GM19023 (cell line): Measurements from ENCODE around the gene PPIA.

Source experiments
- ATAC-seq: cut with Tn5 transposase; IDR thresholded peaks from one replicate; pipeline ENCODE4 v1.9.1; 2021; ENCODE audit warnings: mild to moderate bottlenecking, moderate library complexity; ENCODE audit not compliant: unreplicated experiment

PPIA gene

GRCh38 chr7:44796504-44797328 lies at the start of gene PPIA:
Gene PPIA, plus strand, starts transcription at chr7:44796681. Its CDS starts 44 bp downstream, at chr7:44796725.
- peak; percentile 85 for ATAC-seq

DNA sequence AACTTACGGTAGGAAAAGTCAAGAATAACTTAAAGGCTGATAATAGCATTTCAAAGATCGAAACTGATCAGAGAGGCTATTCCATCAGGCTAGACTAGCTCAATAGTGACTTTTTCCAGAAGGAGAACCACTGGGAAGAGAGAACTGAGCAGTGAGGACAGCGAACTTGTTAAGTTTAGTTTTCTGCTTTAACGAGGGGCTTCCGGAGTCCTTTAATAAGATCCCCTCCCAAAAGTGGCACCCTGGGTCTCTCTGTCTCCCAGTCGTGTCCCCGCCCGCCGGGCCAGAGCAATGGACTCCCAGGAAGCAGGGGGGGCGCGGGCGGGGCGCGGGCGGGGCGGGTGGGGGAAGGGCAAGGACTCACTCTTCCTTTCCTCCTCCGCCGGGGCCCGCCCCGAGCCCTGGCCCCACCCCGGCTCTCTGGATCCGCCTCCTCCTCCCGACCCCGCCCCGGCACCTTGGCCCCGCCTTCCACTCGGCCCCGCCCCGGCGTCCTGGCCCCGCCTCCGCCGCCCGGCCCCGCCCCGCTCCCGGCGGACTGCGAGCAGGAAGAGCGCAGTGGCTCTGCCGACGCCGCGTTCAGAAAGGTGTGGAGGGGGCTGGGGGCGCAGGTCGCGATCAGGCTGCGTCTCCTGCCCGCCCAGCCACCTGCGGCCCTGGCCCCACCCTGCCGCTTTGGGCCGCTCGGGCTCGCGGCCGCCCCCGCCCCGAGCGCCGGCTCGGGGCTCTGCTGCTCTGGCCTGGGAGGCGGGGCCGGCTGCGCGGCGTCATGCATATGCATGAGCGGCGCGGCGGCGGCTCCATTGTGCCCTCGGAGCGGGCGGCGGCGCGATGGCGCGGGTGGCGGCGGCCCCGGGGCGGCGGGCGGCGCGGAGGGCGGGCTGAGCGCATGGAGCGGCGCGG lies 48.2 kb upstream of the PPIA start, which contains the start of gene ZMIZ2:
ZMIZ2 (plus strand) TSS at position 803 of the 903 bp plus-strand sequence. CDS start 7,403 bp downstream, outside the sequence.
- ATAC-seq: peak; percentile 70

- ATAC-seq: peak; percentile 23
Measured at GRCh38 chr7:44748948-44749731, 47.3 kb upstream of the PPIA start.

- no peak for ATAC-seq
Measured at GRCh38 chr7:44749992-44750391, 46.5 kb upstream of the PPIA start.

DNA sequence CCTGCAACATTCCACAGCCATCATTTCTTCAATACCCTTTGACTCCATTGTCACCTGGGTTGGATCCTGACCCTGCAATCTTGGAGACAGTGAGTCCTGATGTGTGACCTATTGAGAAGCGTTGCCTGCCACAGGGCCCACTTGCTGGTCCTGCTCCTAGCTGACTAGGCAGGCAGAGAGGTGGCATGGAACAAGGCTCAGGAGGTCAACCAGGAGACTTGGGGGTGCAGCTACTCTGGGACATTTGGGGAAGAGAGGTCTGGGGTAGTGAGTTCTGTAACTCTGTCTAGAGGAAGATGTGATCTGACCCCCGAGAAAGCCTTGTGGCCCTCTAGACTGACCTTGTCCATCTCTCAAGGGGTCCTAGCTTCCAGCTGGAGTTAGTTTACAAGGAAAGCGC lies 46.1 kb upstream of the PPIA start:
- ATAC-seq: no peak

GRCh38 chr7:44750921-44751571 lies 45.4 kb upstream of the PPIA start:
- peak; percentile 61 for ATAC-seq

DNA sequence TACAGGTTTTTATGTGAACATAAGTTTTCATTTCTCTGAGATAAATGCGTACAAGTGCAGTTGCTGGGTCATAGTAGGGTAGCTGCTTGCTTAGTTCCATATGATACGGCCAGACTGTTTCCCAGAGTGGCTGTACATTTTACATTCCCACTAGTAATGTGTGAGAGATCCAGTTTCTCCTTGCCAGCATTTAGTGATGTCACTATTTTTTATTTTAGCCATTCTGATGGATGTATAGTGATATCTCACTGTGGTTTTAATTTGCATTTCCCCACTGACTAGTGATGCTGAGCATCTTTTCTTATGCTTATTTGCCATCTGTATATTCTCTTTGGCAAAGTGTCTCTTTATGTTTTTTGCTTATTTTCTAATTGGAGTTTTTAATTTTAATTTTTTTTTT lies 43.7 kb upstream of the PPIA start:
- ATAC-seq: no peak

- no peak for ATAC-seq
Measured at GRCh38 chr7:44754802-44755697, 41.4 kb upstream of the PPIA start.

GRCh38 chr7:44755698-44756627 lies 40.5 kb upstream of the PPIA start:
- ATAC-seq: no peak

GRCh38 chr7:44756904-44757303 lies 39.6 kb upstream of the PPIA start:
- no peak for ATAC-seq

DNA sequence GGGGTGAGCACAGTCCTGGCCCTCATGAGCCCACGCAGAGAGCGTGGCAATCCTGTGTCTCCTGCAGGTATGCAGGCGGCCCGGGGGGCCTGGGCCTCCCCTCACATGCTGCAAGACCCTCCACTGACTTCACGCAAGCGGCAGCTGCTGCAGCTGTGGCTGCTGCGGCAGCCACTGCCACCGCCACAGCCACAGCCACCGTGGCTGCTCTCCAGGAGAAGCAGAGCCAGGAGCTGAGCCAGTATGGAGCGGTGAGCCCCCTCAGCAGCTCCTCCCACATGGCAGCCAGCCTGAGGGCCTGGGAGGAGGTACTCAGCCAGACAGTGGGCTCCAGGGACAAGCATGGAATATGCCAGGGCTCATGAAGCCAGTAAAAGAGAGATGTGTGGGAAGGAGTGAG lies 39.2 kb upstream of the PPIA start:
- ATAC-seq: no peak

DNA sequence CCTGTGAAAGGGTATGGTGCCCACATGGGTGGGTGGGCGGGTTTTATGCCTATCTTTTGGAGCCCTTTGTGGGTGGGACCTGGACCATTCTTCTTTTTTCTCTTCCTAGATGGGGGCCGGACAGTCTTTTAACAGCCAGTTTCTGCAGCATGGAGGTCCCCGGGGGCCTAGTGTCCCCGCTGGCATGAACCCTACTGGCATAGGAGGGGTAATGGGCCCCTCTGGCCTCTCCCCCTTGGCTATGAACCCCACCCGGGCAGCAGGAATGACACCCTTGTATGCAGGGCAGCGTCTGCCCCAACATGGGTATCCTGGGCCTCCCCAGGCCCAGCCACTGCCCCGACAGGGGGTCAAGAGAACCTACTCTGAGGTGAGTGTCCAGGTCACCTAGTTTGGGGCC lies 38.7 kb upstream of the PPIA start:
- no peak for ATAC-seq

DNA sequence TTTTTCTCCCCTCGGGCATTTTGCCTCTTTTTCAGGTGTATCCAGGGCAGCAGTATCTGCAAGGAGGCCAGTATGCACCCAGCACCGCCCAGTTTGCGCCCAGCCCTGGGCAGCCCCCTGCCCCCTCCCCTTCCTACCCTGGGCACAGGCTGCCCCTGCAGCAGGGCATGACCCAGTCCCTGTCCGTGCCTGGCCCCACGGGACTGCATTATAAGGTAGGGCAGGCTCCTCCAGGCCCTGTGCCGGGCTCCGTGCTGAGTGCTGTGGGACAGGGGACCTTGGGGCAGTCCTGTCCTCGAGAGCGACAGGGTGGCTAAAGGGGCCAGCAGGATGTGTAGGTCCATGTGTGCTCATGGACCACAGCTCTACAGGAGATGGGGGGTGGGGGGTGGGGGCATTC lies 37.2 kb upstream of the PPIA start:
- ATAC-seq: no peak

GRCh38 chr7:44760034-44760580 lies 36.4 kb upstream of the PPIA start:
- no peak for ATAC-seq

DNA sequence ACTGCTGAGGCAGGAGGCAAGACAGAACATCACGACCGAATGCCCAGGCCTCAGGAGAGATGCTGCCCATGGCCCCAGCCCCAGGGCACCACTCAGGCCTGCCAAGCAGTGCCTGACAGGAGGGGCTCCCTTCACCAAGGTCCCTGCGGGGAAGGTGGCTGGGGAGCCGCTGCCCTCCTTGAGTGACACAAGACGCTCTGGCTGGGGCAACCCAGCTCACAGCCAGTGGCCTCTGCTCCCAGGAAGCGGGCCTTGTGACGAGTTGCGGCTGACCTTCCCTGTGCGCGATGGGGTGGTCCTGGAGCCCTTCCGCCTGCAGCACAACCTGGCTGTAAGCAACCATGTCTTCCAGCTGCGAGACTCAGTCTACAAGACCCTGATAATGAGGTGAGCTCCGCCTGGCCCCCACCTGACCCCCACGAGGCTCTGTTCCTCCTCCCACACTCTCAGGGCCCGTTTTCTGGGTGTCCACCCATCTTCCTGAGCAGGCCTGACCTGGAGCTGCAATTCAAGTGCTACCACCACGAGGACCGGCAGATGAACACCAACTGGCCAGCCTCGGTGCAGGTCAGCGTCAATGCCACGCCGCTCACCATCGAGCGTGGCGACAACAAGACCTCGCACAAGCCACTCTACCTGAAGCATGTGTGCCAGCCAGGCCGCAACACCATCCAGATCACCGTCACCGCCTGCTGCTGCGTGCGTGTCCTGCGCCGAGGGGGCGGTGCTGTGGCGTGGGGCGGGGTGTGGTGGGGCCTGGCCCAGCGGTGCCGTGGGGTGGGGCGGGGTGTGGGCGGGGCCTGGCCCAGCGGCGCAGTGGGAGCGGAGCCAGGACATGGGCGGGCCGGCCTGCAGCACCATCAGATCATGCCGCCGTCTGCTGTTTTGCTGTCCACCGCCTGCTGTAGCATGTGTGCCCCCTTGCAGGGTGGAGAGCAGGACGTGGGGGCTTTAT lies 35.0 kb upstream of the PPIA start:
- no peak for ATAC-seq

- ATAC-seq: no peak
Measured at GRCh38 chr7:44762300-44762699, 34.2 kb upstream of the PPIA start.
